Fibroblast of skin of scalp (primary cell): ENCODE data around the gene MYO7B.

ENCODE experiments used
- DNase-seq: peaks from one replicate; pipeline ENCODE4 v3.0.0-alpha.2; 2013

MYO7B gene

GRCh38 chr2:127590386-127591190 is 55.1 kb downstream of the MYO7B start:
- no peak for DNase-seq

- DNase-seq, result peak; percentile 74
Observed at GRCh38 chr2:127591221-127591923, 55.9 kb downstream of the MYO7B start.

- no peak for DNase-seq
Observed at GRCh38 chr2:127592761-127593227, 57.3 kb downstream of the MYO7B start.

- no peak for DNase-seq
Observed at GRCh38 chr2:127593228-127594115, 58.0 kb downstream of the MYO7B start.

- DNase-seq, result no peak
Observed at GRCh38 chr2:127594116-127594591, 58.7 kb downstream of the MYO7B start.

GRCh38 chr2:127596311-127597045 is 61.0 kb downstream of the MYO7B start:
- no peak for DNase-seq

GRCh38 chr2:127597046-127597983 is 61.8 kb downstream of the MYO7B start:
- no peak for DNase-seq

- DNase-seq, result peak; percentile 43
Observed at GRCh38 chr2:127597984-127598380, 62.5 kb downstream of the MYO7B start.

GRCh38 chr2:127598711-127599110 is 63.2 kb downstream of the MYO7B start:
- peak; percentile 42 for DNase-seq

GRCh38 chr2:127599211-127599610 is 63.7 kb downstream of the MYO7B start:
- DNase-seq, result peak; percentile 67

- DNase-seq, result no peak
Observed at GRCh38 chr2:127604986-127605385, 69.5 kb downstream of the MYO7B start.

GRCh38 chr2:127605691-127606263 is 70.3 kb downstream of the MYO7B start:
- DNase-seq, result no peak

GRCh38 chr2:127606625-127607398 is 71.3 kb downstream of the MYO7B start:
- no peak for DNase-seq

- DNase-seq, result no peak
Observed at GRCh38 chr2:127607399-127607908, 72.0 kb downstream of the MYO7B start.

GRCh38 chr2:127608061-127609030 is 72.9 kb downstream of the MYO7B start:
- no peak for DNase-seq

- DNase-seq, result no peak
Observed at GRCh38 chr2:127609031-127609751, 73.7 kb downstream of the MYO7B start.

- DNase-seq, result no peak
Observed at GRCh38 chr2:127609818-127610217, 74.3 kb downstream of the MYO7B start.
